NCI-H2196 treated with DMSO at 0.1 percent for 48 hours (cell line): ENCODE measurements around the gene MX2.
"Not testable (repeated sequence)": the region's sequence is repeated elsewhere in the genome, so short reads cannot be mapped to it uniquely, and the experiment has no call there.

Source experiments
- DNase-seq: peaks from one replicate; lab custom pipeline; 2025; ENCODE audit not compliant: unreplicated experiment; lab: John Stamatoyannopoulos, UW

MX2 gene

GRCh38 chr21:41361786-41362604, at the start of gene MX2:
Gene MX2 (plus strand): TSS chr21:41362027. CDS start chr21:41376907, 14,880 bp downstream.
- DNase-seq: no peak

- DNase-seq: not testable (repeated sequence)
Measured at GRCh38 chr21:41313285-41314164, 48.3 kb upstream of the MX2 start.

GRCh38 chr21:41315726-41316125, 46.1 kb upstream of the MX2 start:
- DNase-seq: no peak

GRCh38 chr21:41316200-41317062, 45.4 kb upstream of the MX2 start, which contains the start of gene FAM3B:
Gene FAM3B (plus strand): TSS chr21:41316801. CDS start chr21:41316880, 79 bp downstream.
- peak; percentile 64 for DNase-seq

- no peak for DNase-seq
Measured at GRCh38 chr21:41317063-41317392, 44.8 kb upstream of the MX2 start.

- peak; percentile 15 for DNase-seq
Measured at GRCh38 chr21:41317458-41317857, 44.4 kb upstream of the MX2 start.

GRCh38 chr21:41318218-41318617, 43.6 kb upstream of the MX2 start:
- peak; percentile 40 for DNase-seq

- no peak for DNase-seq
Measured at GRCh38 chr21:41319273-41319672, 42.6 kb upstream of the MX2 start.

- DNase-seq: peak; percentile 55
Measured at GRCh38 chr21:41321211-41321907, 40.5 kb upstream of the MX2 start.

- DNase-seq: no peak
Measured at GRCh38 chr21:41321908-41322495, 39.8 kb upstream of the MX2 start.

GRCh38 chr21:41322496-41323382, 39.1 kb upstream of the MX2 start:
- no peak for DNase-seq

GRCh38 chr21:41325138-41325912, 36.5 kb upstream of the MX2 start:
- DNase-seq: no peak

GRCh38 chr21:41326414-41327080, 35.3 kb upstream of the MX2 start:
- no peak for DNase-seq

- no peak for DNase-seq
Measured at GRCh38 chr21:41327753-41328152, 34.1 kb upstream of the MX2 start.

- DNase-seq: no peak
Measured at GRCh38 chr21:41328660-41329607, 32.9 kb upstream of the MX2 start.

GRCh38 chr21:41333752-41334151, 28.1 kb upstream of the MX2 start:
- DNase-seq: no peak

GRCh38 chr21:41337515-41337914, 24.3 kb upstream of the MX2 start:
- no peak for DNase-seq
